ENCODE data around the gene ZNF536. TPM values are rescaled to one million over a fixed set of nuclear protein-coding genes. Genes with fewer than 3 reads are reported as not detected.

The ZNF536 gene
- total and polyA plus RNA-seq, 10 of the 15 experiments (the other 5 are each of a cell fraction or from before 2014, with no cell fraction given), result not detected

DNA sequence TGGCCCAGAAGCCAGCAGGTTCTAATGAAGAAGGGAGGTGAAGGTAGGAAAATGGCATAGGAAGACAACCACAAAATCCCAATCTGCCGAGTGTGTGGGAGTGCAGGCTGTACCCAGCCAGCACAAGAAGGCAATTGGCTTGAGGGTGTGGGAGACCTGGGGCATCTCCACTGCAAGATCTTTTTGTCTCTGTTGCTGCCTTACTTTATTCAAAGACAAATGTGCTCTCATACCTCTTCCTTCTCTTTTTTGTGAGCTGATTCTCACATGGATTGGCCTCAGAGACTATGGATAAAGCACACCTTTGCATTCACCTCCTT, 183.6 kb downstream of the ZNF536 start:
- Histone ChIP-seq H3K27me3 (replicated peaks in 1 of 2; ENCODE audit: control insufficient read depth in 2 of 2, insufficient read depth in 2 of 2, low read length in 1 of 2) (no peaks in the 10 kb centered on the region), H3K36me3 (ENCODE audit: control insufficient read depth in 2 of 2, insufficient read depth in 2 of 2, low read length in 1 of 2) (no peaks in the 10 kb centered on the region), H3K79me2 (ENCODE audit: control insufficient read depth, insufficient read depth, low read length) (no peaks in the 10 kb centered on the region), H3K4me2 (ENCODE audit: control insufficient read depth, insufficient read depth) (no peak overlapping the region), H3K4me3 (no peak overlapping the region), H3K9me3 (replicated peaks; ENCODE audit: control insufficient read depth, insufficient read depth, low read length) (no peaks in the 10 kb centered on the region), H2AFZ (ENCODE audit: control insufficient read depth, low read depth, low read length) (no peak overlapping the region), H3K27ac (ENCODE audit: control insufficient read depth, insufficient read depth) (no peak overlapping the region), H3K4me1 (ENCODE audit: control insufficient read depth, insufficient read depth, low read length) (no peaks in the 10 kb centered on the region), H3K9ac (ENCODE audit: control insufficient read depth, insufficient read depth, low read length) (no peak overlapping the region), H4K20me1 (ENCODE audit: control insufficient read depth, insufficient read depth) (no peaks in the 10 kb centered on the region)
- intact Hi-C loops (cut with micrococcal nuclease; ENCODE audit: unreplicated experiment), result no loop called here
- FAIRE-seq, result no peak
- ChIA-PET CTCF (no interaction called here), RAD21 (ENCODE audit: unreplicated experiment) (no interaction called here), POLR2A (no interaction called here), SMC1A (ENCODE audit: uncharacterized antibody, unreplicated experiment) (no interaction called here)
- WGBS (ENCODE audit: insufficient coverage, insufficient replicate concordance, low lambda C conversion rate, missing lambda C conversion rate), result 0% methylated on average over 1 of the region's 1 CpG
- in situ Hi-C loops (cut with MboI), result no loop called here
- no peak for ATAC-seq
- TF ChIP-seq, protein P1, sequence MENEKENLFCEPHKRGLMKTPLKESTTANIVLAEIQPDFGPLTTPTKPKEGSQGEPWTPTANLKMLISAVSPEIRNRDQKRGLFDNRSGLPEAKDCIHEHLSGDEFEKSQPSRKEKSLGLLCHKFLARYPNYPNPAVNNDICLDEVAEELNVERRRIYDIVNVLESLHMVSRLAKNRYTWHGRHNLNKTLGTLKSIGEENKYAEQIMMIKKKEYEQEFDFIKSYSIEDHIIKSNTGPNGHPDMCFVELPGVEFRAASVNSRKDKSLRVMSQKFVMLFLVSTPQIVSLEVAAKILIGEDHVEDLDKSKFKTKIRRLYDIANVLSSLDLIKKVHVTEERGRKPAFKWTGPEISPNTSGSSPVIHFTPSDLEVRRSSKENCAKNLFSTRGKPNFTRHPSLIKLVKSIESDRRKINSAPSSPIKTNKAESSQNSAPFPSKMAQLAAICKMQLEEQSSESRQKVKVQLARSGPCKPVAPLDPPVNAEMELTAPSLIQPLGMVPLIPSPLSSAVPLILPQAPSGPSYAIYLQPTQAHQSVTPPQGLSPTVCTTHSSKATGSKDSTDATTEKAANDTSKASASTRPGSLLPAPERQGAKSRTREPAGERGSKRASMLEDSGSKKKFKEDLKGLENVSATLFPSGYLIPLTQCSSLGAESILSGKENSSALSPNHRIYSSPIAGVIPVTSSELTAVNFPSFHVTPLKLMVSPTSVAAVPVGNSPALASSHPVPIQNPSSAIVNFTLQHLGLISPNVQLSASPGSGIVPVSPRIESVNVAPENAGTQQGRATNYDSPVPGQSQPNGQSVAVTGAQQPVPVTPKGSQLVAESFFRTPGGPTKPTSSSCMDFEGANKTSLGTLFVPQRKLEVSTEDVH (IDR thresholded peaks at IDR 0.05; ENCODE audit: low read depth, partially characterized antibody), result no peak
- TF ChIP-seq SREBF2 (IDR thresholded peaks at IDR 0.05; ENCODE audit: low read length), result no peak
- TF ChIP-seq HDGF (IDR thresholded peaks at IDR 0.05), result no peak
- TF ChIP-seq CHD1 (IDR thresholded peaks at IDR 0.05; ENCODE audit: low read depth, low read length), result no peak
- no peak for TF ChIP-seq PML (IDR thresholded peaks at IDR 0.05; ENCODE audit: low read length)
- no peak for TF ChIP-seq ATF7 (IDR thresholded peaks at IDR 0.05; ENCODE audit: low read depth)
- no peak for TF ChIP-seq PAX5 (IDR thresholded peaks at IDR 0.05; ENCODE audit: borderline replicate concordance, low read depth, low read length)
- no peak for TF ChIP-seq POU2F2 (IDR thresholded peaks at IDR 0.05; ENCODE audit: borderline replicate concordance, low read depth, low read length)
- no peak for TF ChIP-seq RELB (IDR thresholded peaks at IDR 0.05; ENCODE audit: low read depth)
- TF ChIP-seq ZNF217 (IDR thresholded peaks at IDR 0.05), result no peak
- TF ChIP-seq BHLHE40 (IDR thresholded peaks at IDR 0.05; ENCODE audit: borderline replicate concordance in 1 of 2, low read depth in 2 of 2, low read length in 1 of 2), result no peak
- no peak for TF ChIP-seq TCF3 (IDR thresholded peaks at IDR 0.05; ENCODE audit: borderline replicate concordance, insufficient read depth, low read depth, low read length)
- no peak for TF ChIP-seq IRF3 (IDR thresholded peaks at IDR 0.05)
- TF ChIP-seq HDAC6 (IDR thresholded peaks at IDR 0.05; ENCODE audit: unreplicated experiment), result no peak
- TF ChIP-seq NKRF (conservative IDR thresholded peaks at IDR 0.05), result no peak
- TF ChIP-seq SMAD5 (IDR thresholded peaks at IDR 0.05; ENCODE audit: low read depth), result no peak
- no peak for TF ChIP-seq STAT1 (conservative IDR thresholded peaks at IDR 0.05)
- TF ChIP-seq ZNF274 (IDR thresholded peaks at IDR 0.05; ENCODE audit: insufficient read depth, insufficient read length), result no peak
- TF ChIP-seq NFIC (IDR thresholded peaks at IDR 0.05; ENCODE audit: low read depth, low read length), result no peak
- TF ChIP-seq CEBPB (IDR thresholded peaks at IDR 0.05; ENCODE audit: borderline replicate concordance in 1 of 2, low read depth in 2 of 2, low read length in 2 of 2), result no peak
- no TSS peak for BruUV-seq (replicated peaks)
- DNase-seq (ENCODE audit: low read depth, low spot score), result no peak
